ENCODE data around the gene CMPK1.

CMPK1 gene

GRCh38 chr1:47393141-47393540 lies 59.6 kb downstream of the CMPK1 start:
- no peaks in the 10 kb centered on the region for H3K9me2 ChIP-seq (replicated peaks; ENCODE audit: low read depth, low read length)
- no peaks in the 10 kb centered on the region for H3K4me1 ChIP-seq (ENCODE audit: insufficient read depth, low read length, poor library complexity, severe bottlenecking)
- H3K79me2 ChIP-seq (ENCODE audit: insufficient read depth, low read length), result no peaks in the 10 kb centered on the region
- H2AFZ ChIP-seq (ENCODE audit: low read length), result no peak overlapping the region
- TF ChIP-seq CTCF (conservative IDR thresholded peaks at IDR 0.05; ENCODE audit: low read length) (no peak), EZH2phosphoT487 (IDR thresholded peaks at IDR 0.05; ENCODE audit: borderline replicate concordance) (no peak)
- no peaks in the 10 kb centered on the region for H3K27me3 ChIP-seq (ENCODE audit: insufficient read depth, low read length, poor library complexity, severe bottlenecking)
- no peak overlapping the region for H3K4me3 ChIP-seq (ENCODE audit: low read length, poor library complexity, severe bottlenecking)
- H3K9me3 ChIP-seq (ENCODE audit: insufficient read depth, low read depth, low read length), result no peaks in the 10 kb centered on the region
- H3K36me3 ChIP-seq (ENCODE audit: insufficient read depth, low read length), result no peaks in the 10 kb centered on the region
- H3F3A ChIP-seq (ENCODE audit: low read depth), result no peaks in the 10 kb centered on the region
- no peak overlapping the region for H3K4me2 ChIP-seq (ENCODE audit: low read depth, low read length, poor library complexity, severe bottlenecking)
- H4K20me1 ChIP-seq (ENCODE audit: insufficient read depth, low read length, poor library complexity, severe bottlenecking), result no peaks in the 10 kb centered on the region
- no peak overlapping the region for H3K9ac ChIP-seq (ENCODE audit: low read depth, low read length, poor library complexity, severe bottlenecking)

GRCh38 chr1:47395433-47395832 lies 61.8 kb downstream of the CMPK1 start:
- no peaks in the 10 kb centered on the region for H3K9me3 ChIP-seq (ENCODE audit: insufficient read depth, low read depth, low read length)
- no peaks in the 10 kb centered on the region for H3K36me3 ChIP-seq (ENCODE audit: insufficient read depth, low read length)
- H3F3A ChIP-seq (ENCODE audit: low read depth), result no peaks in the 10 kb centered on the region
- H2AFZ ChIP-seq (ENCODE audit: low read length), result no peak overlapping the region
- H3K27me3 ChIP-seq (ENCODE audit: insufficient read depth, low read length, poor library complexity, severe bottlenecking), result no peaks in the 10 kb centered on the region
- no peaks in the 10 kb centered on the region for H3K79me2 ChIP-seq (ENCODE audit: insufficient read depth, low read length)
- no peak overlapping the region for H3K9ac ChIP-seq (ENCODE audit: low read depth, low read length, poor library complexity, severe bottlenecking)
- no peaks in the 10 kb centered on the region for H3K4me1 ChIP-seq (ENCODE audit: insufficient read depth, low read length, poor library complexity, severe bottlenecking)
- H4K20me1 ChIP-seq (ENCODE audit: insufficient read depth, low read length, poor library complexity, severe bottlenecking), result no peaks in the 10 kb centered on the region
- H3K4me2 ChIP-seq (ENCODE audit: low read depth, low read length, poor library complexity, severe bottlenecking), result no peak overlapping the region
- no peak for TF ChIP-seq CTCF (conservative IDR thresholded peaks at IDR 0.05; ENCODE audit: low read length)
- TF ChIP-seq EZH2phosphoT487 (IDR thresholded peaks at IDR 0.05; ENCODE audit: borderline replicate concordance), result no peak
- no peaks in the 10 kb centered on the region for H3K9me2 ChIP-seq (replicated peaks; ENCODE audit: low read depth, low read length)
- no peak overlapping the region for H3K4me3 ChIP-seq (ENCODE audit: low read length, poor library complexity, severe bottlenecking)

- H3K27me3 ChIP-seq (ENCODE audit: insufficient read depth, low read length, poor library complexity, severe bottlenecking), result no peaks in the 10 kb centered on the region
- H3K4me2 ChIP-seq (ENCODE audit: low read depth, low read length, poor library complexity, severe bottlenecking), result no peak overlapping the region
- H4K20me1 ChIP-seq (ENCODE audit: insufficient read depth, low read length, poor library complexity, severe bottlenecking), result no peaks in the 10 kb centered on the region
- H2AFZ ChIP-seq (ENCODE audit: low read length), result no peak overlapping the region
- H3F3A ChIP-seq (ENCODE audit: low read depth), result no peaks in the 10 kb centered on the region
- no peak overlapping the region for H3K4me3 ChIP-seq (ENCODE audit: low read length, poor library complexity, severe bottlenecking)
- no peaks in the 10 kb centered on the region for H3K9me2 ChIP-seq (replicated peaks; ENCODE audit: low read depth, low read length)
- H3K9ac ChIP-seq (ENCODE audit: low read depth, low read length, poor library complexity, severe bottlenecking), result no peak overlapping the region
- TF ChIP-seq CTCF (conservative IDR thresholded peaks at IDR 0.05; ENCODE audit: low read length), result no peak
- no peak for TF ChIP-seq EZH2phosphoT487 (IDR thresholded peaks at IDR 0.05; ENCODE audit: borderline replicate concordance)
- H3K4me1 ChIP-seq (ENCODE audit: insufficient read depth, low read length, poor library complexity, severe bottlenecking), result no peaks in the 10 kb centered on the region
- H3K79me2 ChIP-seq (ENCODE audit: insufficient read depth, low read length), result no peaks in the 10 kb centered on the region
- no peaks in the 10 kb centered on the region for H3K36me3 ChIP-seq (ENCODE audit: insufficient read depth, low read length)
- H3K9me3 ChIP-seq (ENCODE audit: insufficient read depth, low read depth, low read length), result no peaks in the 10 kb centered on the region
Measured at GRCh38 chr1:47396671-47397196, 63.1 kb downstream of the CMPK1 start.

Measured in Loucy (cell line).